ENCODE measurements around the gene SLCO4C1.
A peak's percentile ranks its signal among the peaks of the same experiment; 100 is the strongest.
"Not testable (repeated sequence)": the region's sequence is repeated elsewhere in the genome, so short reads cannot be mapped to it uniquely, and the experiment has no call there.

Gene SLCO4C1, protein sequence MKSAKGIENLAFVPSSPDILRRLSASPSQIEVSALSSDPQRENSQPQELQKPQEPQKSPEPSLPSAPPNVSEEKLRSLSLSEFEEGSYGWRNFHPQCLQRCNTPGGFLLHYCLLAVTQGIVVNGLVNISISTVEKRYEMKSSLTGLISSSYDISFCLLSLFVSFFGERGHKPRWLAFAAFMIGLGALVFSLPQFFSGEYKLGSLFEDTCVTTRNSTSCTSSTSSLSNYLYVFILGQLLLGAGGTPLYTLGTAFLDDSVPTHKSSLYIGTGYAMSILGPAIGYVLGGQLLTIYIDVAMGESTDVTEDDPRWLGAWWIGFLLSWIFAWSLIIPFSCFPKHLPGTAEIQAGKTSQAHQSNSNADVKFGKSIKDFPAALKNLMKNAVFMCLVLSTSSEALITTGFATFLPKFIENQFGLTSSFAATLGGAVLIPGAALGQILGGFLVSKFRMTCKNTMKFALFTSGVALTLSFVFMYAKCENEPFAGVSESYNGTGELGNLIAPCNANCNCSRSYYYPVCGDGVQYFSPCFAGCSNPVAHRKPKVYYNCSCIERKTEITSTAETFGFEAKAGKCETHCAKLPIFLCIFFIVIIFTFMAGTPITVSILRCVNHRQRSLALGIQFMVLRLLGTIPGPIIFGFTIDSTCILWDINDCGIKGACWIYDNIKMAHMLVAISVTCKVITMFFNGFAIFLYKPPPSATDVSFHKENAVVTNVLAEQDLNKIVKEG

DNA sequence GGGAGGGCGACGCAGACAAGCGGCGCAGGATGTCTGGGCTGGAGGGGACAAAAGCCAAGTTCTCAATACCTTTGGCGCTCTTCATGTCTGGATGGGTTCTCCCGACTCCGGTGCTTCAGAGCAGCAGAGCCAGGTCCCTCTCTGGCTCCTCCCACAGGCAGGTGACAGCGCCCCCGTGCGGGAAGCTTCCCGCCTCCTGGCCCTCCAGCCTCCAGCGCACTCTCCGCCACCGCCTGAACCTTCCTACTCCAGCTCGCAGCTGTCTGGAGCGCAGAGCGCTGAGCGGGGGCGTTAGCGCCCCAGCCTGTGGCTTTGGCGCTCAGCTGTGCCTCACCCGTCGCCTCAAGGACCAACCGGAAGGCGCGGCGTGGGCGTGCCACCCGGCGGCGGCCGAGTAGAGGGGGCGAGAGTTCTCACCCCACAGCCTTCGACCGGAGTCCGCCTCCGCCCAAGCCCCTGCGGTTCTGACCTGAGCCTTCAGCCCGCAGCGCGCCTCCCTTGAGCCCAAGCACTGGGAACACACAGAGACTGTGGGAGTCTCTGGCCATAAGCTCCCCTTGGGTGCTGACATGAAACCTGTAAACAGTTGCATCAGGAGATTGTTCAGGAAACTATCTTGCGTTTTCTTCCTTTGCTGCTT is at the start of gene SLCO4C1:
Gene SLCO4C1 (minus strand): TSS at position 107 of the 640 bp plus-strand sequence. CDS start 22 bp downstream, at position 85.
- TF ChIP-seq, protein P1, sequence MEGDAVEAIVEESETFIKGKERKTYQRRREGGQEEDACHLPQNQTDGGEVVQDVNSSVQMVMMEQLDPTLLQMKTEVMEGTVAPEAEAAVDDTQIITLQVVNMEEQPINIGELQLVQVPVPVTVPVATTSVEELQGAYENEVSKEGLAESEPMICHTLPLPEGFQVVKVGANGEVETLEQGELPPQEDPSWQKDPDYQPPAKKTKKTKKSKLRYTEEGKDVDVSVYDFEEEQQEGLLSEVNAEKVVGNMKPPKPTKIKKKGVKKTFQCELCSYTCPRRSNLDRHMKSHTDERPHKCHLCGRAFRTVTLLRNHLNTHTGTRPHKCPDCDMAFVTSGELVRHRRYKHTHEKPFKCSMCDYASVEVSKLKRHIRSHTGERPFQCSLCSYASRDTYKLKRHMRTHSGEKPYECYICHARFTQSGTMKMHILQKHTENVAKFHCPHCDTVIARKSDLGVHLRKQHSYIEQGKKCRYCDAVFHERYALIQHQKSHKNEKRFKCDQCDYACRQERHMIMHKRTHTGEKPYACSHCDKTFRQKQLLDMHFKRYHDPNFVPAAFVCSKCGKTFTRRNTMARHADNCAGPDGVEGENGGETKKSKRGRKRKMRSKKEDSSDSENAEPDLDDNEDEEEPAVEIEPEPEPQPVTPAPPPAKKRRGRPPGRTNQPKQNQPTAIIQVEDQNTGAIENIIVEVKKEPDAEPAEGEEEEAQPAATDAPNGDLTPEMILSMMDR (IDR thresholded peaks at IDR 0.05; ENCODE audit: insufficient read depth, low read depth, low read length, missing control alignments) = peak; percentile 76
- H3K4me3 ChIP-seq (ENCODE audit: low read depth, low read length) = peak within 1 kb of the TSS; percentile 30
- DNase-seq (ENCODE audit: low read depth) = peak; percentile 80

DNA sequence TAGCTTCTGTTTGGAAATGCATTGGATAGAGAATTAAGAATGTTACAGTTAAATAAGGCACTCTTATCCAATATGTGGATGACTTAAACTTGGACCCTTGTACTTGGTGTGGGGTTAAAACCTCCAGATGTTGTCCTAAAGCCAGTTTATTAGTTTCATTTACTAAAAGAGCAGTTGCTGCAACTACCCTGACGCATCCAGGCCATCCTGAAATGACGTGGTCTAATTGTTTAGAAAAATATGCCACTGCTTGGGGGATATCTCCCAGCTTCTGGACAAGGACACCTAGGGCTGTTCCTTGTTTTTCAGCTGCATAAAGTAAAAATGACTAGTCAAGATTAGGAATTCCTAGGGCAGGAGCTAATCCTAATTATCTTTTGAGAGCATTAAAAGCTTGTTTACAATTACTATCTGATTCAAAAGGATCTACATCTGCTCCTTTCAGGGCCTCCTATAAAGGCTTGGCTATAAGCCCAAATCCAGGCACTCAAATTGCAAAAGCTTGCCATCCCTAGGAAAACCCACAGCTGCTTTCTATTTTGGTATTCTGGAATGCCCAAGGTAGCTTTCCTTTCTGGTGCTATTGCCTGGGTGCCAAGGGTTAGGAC is 45.7 kb upstream of the SLCO4C1 start:
- TF ChIP-seq, protein P1 (IDR thresholded peaks at IDR 0.05; ENCODE audit: insufficient read depth, low read depth, low read length, missing control alignments) = no peak
- no peak for DNase-seq (ENCODE audit: low read depth)
- no peak overlapping the region for H3K4me3 ChIP-seq (ENCODE audit: low read depth, low read length)

DNA sequence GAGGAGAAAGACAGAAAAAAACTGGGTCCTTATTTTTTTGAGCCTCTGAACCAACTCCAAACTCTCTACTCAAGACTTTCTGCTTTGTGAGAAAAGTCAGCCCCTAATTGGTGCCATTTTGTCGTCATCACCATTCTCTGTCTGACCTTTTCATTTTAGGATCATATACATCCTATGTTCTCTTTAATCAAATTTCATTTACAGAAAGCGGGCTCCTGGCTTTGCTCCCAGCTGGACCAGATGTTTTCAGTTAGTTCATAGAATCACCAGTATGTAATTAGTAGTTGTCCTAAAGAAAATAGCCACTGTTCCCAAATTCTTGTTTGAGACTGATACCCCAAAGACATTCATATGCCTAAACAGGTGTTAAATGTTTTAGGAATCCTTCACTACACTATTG is 28.6 kb upstream of the SLCO4C1 start:
- DNase-seq (ENCODE audit: low read depth) = no peak
- TF ChIP-seq, protein P1 (IDR thresholded peaks at IDR 0.05; ENCODE audit: insufficient read depth, low read depth, low read length, missing control alignments) = no peak
- H3K4me3 ChIP-seq (ENCODE audit: low read depth, low read length) = no peak overlapping the region

DNA sequence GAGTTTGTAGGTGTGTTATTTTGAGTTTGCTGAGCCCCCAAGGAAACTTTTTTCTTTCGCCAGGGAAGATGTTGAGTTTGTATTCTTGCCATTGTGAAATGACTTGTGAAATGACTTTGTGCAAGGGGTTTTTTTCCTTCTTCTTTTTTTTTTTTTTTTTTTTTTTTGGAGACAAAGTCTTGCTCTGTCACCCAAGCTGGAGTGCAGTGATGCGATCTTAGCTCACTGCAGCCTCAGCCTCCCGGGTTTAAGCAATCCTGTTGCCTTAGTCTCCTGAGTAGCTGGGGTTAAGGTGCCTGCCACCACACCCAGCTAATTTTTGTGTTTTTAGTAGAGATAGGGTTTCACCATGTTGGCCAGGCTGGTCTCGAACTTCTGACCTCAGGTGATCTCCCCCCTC is 22.7 kb upstream of the SLCO4C1 start:
- DNase-seq (ENCODE audit: low read depth) = not testable (repeated sequence)

DNA sequence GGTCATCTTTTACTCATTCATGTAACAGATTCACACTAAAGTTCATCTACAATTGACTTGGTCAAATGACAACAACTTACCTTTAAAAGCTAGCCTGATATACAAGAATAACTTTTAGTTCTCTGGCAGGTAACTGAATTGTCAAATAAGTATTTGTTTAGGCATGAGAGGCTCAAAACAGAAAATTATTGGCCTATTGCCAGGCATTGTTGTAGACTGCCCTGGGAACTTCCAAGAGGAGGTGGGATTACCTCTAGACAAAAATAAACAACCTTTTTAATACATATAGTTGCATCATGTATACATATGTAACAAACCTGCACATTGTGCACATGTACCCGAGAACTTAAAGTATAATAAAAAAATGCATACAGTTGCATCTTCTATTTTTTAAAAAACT is 18.2 kb upstream of the SLCO4C1 start:
- no peak for DNase-seq (ENCODE audit: low read depth)
- TF ChIP-seq, protein P1 (IDR thresholded peaks at IDR 0.05; ENCODE audit: insufficient read depth, low read depth, low read length, missing control alignments) = no peak
- H3K4me3 ChIP-seq (ENCODE audit: low read depth, low read length) = no peak overlapping the region

More for the DNA sequence above, 22.7 kb upstream of the SLCO4C1 start:
- not testable (repeated sequence) for H3K4me3 ChIP-seq (ENCODE audit: low read depth, low read length)

DNA sequence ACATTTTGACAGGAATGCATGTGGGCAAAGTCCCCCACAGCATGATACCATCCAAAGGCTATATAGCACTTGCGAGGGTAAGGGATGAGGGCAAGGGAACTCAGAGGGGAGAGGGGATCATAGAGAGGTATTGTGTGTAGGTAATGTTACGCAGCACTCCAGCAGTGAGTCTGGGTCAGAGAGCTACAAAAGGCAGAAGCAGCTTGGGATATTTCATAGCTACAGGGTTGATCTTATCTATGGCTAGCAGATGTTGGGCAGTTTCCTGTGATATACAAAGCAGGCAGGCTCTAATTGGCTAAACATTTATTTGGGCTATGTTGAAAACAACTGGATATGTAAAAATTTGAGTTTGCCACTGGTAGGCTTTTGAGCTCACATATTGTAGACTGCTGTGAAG is 17.8 kb upstream of the SLCO4C1 start:
- TF ChIP-seq, protein P1 (IDR thresholded peaks at IDR 0.05; ENCODE audit: insufficient read depth, low read depth, low read length, missing control alignments) = no peak
- no peak overlapping the region for H3K4me3 ChIP-seq (ENCODE audit: low read depth, low read length)
- no peak for DNase-seq (ENCODE audit: low read depth)
